GM21786 (cell line): ENCODE data around the gene SLC35F3.
"Not testable (repeated sequence)": the region's sequence is repeated elsewhere in the genome, so short reads cannot be mapped to it uniquely, and the experiment has no call there.

ENCODE experiments used
- ATAC-seq: cut with Tn5 transposase; IDR thresholded peaks from one replicate; pipeline ENCODE4 v1.9.1; 2021; ENCODE audit not compliant: unreplicated experiment

SLC35F3 gene

DNA sequence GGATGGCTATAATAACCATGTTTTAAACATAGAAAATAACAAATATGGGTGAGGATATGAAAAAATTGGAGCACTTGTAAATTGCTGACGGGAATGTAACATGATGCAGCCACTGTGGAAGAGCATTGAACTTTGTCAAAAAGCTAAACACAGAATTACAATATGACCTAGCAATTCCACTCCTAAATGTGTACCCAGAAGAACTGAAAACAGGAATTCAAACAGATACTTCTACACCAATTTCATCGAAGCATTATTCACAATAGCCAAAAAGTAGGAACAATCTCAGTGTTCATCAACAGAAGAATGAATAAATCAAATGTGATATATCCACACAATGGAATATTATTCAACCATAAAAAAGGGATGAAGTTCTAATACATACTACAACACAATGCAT, 436.1 kb downstream of the SLC35F3 start:
- ATAC-seq, result no peak

DNA sequence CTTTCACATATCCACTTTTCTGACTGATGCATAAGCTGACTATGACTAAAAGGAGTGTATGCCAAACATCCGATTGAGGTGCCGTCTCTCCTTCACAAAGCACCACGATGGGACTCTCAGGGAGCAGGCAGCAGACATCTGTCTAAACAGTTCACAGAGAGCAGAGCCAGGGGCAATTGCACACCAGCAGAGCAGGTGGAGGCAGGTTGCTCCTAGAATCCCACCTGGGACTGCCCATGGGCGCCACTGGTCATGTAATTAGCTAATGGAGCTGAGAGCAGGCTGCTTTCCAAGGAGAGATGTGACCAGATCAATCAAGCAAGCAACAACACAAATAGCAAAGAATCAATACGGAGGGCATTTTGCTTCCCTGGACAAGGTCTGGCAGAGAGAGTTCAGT, 438.3 kb downstream of the SLC35F3 start:
- no peak for ATAC-seq

DNA sequence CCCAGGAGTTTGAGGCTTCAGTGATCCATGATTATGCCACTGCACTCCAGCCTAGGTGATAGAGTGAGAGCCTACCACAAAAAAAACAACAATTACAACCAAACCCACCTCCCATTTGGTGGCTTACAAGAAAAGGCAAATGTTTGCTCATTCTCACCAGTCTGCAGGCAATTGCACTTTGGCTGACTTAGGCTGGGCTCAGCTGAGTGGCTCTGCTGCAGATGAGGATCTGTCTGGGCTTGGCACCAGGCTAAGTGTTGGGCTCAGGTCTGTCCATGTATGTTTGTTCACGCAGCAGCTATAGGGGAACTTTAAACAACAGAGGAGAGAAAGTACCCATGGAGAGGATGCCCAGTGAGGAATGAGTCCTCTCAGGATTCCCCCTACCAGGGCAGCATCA, 440.8 kb downstream of the SLC35F3 start:
- no peak for ATAC-seq

DNA sequence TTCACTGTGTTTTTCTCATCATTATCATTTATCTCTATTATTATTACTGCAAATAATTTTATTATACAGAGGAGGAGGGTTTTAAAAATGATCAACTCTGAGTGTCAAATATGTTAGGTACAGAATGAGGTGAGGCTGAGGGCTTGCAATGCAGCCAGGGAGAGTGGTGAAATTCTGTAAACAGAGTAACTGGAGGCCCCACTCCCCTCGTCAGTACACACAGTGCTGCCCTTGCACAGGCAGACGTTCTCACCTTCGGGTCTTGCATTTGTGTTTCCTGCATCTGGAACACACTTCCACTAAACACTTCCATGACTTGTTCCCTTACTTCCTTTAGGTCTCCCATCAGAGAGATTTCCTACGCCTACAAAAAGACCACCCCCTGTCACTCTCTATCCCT, 444.5 kb downstream of the SLC35F3 start:
- ATAC-seq, result no peak

DNA sequence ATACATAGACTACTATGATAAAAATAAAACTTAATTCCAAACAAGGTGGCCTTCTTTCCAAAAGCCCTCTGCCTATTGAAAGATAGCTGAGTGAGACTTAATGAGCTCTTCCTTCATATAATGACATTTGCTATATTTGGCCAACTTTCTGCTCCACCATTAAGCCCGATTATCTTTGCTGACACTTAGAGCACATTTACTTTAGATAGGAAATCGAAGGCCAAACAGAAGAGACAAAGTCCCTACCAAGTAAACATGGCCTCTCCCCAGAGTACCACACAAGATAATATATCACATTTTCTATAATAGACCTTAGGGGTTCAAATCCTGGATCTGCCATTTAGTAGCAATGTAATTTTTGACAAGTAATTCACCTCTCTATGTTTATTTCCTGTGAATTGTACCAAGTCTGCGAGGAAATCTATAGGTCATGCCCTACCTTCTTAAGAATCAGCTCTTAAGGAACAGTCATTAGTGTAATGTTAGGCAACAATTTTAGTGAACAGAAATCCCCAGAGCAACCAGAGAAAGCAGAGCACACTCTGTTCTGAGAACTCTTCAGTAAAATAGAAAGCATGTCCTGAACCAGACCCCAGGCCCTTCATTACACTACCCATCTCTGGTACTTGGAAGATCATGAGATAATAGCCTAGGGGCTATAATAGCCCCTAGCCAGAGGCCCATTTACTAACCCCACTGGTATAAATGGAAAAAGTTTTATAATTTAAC, 451.5 kb downstream of the SLC35F3 start:
- ATAC-seq, result no peak

DNA sequence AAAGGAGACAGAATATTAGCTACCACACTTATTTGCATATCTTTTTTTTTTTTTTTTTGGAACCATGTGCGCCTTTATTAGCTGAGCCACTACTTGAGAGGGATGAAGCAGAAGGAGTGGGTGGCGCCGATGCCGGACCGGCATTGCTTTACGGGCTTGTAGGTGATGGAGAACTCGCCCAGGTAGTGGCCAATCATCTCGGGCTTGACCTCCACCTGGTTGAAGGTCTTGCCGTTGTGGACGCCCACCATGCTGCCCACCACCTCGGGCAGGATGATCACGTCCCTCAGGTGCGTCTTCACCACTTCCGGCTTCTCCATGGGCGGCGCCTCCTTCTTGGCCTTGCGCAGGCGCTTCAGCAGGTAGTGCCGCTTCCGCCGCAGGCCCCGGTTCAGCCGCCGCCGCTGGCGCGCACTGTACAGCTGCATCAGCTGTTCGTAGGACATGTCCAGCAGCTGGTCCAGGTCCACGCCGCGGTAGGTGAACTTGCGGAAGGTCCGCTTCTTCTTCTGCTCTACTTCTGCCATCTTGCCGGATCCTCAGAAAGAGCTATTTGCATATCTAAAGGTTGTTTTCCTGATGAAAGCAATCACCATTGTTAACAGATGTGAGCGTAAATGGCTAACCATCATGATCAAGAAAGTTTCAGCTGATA, 452.3 kb downstream of the SLC35F3 start:
- ATAC-seq, result not testable (repeated sequence)

DNA sequence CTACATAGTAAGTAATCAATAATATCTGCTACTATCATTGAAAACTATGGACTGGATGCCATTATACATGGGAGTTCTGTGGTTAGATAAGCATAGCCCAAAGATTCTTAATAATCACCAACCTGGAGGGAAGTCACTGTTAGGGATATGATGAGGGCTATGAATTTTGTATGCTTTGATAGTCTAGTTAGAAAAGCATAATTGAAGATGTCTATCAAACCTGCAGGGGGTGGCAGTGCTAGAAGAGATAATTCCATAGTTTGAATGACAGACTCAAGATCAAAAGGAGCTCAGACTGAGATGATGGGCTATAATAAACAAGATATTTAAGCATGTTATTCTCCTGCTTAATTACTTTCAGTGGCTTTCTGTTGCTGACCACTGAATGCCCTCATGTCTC, 453.4 kb downstream of the SLC35F3 start:
- ATAC-seq, result no peak

DNA sequence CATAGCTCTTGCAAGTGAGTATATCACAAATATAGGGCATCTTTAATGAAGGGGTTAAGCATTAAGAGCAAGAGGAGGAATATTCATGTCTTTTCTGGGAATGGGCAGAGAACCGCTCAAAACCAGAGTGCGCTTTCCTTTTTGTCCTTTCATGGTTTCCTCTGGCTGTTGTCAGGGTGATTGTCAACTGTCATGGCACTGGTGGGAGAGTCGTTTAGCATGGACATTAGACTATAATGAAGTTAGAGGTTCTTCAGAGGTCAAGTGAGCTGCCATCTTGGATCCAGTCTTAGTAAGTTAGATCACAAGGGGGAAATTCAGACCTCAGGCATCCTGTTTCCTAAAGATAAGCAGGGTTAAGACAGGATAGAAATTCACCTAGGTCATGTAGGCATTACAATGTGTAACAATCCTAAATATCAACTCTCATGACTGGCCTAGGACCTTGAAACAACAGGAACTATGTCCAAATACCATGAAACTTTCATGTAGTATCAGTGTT, 456.7 kb downstream of the SLC35F3 start:
- no peak for ATAC-seq

DNA sequence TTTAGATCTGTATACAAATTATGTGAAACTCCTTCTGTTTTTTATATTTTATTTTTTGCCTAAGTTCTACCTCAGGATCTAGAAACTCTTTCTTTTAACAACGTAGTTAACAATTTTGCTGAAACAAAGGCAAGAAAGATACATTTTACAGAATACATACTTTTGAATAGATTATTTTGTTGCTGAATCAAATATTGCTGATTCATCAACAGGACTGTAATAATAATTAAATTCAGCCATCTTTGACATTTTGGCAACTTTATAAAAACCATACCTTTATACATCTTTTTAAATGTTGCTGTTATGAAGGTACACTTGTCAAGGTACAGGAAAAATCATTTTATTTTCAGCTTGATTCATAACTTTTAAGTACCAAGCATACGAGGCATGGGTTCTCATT, 458.1 kb downstream of the SLC35F3 start:
- ATAC-seq, result no peak

DNA sequence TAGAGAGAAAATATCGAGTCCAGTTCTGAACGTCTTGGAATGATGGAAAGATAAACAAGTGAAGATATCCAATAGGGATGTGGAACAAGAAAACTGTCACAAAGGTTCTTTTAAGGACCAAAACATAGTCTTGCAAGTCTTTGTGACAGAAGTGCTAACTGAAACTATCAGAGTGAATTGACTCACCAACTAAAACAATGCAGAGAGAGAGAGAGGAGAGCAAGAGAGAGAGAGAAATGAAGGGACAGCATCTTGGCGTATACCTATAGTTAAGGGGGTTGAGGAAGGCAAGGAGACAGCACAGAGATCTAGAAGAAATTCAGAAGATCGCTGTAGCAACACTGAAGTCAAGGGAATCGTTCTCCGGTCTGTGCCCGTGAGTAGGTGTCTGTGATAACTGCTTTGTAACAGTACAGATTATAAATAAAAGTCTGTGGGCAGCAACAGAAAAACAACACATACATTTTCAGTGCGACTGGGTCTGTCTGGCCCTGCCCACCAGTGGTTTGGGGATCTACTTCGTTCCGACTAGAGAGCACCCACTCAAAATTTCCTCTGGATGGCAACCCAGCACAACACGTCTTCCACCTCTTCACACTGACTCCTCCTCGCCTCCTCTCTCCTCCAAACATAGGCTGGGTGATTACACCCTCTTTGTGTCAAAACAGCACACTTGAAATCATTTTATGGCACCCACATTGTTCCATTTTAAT, 464.0 kb downstream of the SLC35F3 start:
- no peak for ATAC-seq

DNA sequence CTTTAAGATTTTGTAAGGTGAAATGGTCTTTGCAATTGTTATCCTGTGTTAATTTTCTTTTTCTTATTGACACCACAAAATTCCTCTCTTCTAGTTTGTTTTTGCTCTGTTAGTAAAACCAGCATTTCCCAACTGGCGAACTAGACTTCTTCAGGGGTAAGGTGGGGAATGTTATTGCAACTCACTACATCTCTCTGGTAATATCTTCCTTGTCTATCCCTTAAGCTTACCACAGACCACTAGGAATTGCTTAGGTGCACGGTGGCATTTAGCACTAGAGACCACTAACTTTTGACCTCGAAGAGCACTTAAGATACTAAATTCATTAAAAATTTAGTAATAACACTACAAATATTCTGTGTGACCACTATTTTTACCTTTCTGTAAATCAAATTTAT, 464.6 kb downstream of the SLC35F3 start:
- no peak for ATAC-seq

DNA sequence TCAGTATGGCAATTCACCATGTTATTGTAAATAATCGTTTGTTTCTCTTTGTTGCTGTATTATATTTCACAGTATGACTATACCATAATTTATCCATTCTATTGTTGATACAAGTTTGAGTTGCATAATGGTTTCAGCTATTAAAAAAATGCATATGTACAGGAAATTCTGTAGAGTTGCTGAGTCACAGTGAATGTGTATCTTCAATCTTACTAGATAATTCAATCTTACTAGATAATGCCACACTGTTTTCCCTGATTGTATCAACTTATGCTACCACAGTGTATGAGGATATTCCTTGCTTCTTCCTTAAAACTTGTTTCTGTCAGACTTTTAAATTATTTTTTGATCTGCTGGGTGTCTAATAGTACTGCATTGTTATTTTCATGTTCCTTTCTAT, 465.3 kb downstream of the SLC35F3 start:
- no peak for ATAC-seq

DNA sequence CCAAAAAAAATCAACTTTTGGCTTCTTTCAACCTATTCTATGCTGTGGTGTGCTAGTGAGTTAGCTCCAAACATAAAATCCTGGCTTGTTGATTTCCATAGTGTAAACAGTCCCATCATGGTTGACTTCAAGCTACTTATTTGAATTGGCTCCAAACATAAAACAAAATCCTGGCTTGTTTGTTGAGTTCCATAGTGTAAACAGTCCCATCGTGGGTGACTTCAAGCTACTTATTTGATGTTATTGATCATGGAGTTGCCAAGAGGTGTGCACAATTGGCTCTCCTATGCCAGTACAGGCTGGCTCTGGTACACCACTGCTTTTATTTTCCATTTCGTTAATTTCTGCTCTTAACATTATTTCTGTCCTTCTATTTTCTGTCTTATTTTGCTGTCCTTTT, 466.9 kb downstream of the SLC35F3 start:
- no peak for ATAC-seq

DNA sequence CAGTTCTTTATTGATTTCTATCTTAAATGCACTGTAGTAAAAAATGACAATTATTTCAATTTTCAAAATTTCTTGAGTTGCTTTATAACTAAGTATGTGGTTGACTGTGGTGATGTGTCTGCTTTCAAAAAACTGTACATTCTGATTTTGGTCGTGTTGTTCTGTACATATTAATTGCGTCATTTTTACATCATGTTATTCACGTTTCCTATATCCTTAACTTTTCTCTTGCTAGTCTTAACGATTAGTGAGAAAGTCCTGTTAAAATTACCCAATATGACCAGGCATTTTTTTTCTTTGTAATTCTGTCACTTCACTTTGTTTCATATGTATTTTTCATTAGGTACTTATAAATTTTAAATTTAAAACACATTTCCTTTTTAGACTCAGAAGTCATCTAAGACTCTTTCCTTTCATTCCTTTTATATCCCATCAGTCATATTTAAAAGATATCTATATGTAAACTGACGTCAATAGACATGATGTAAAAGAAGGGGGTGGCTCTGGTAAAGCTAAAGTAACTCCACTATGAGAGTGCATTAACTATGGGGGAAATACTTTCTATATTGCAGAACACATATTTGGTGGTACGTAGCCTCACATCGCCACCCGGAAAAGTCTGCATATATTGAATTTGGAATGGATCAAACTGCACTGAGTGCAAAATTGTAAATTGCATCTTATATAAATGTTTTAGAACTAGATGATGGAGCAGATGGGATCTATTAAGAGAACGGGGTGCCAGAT, 467.7 kb downstream of the SLC35F3 start:
- no peak for ATAC-seq

DNA sequence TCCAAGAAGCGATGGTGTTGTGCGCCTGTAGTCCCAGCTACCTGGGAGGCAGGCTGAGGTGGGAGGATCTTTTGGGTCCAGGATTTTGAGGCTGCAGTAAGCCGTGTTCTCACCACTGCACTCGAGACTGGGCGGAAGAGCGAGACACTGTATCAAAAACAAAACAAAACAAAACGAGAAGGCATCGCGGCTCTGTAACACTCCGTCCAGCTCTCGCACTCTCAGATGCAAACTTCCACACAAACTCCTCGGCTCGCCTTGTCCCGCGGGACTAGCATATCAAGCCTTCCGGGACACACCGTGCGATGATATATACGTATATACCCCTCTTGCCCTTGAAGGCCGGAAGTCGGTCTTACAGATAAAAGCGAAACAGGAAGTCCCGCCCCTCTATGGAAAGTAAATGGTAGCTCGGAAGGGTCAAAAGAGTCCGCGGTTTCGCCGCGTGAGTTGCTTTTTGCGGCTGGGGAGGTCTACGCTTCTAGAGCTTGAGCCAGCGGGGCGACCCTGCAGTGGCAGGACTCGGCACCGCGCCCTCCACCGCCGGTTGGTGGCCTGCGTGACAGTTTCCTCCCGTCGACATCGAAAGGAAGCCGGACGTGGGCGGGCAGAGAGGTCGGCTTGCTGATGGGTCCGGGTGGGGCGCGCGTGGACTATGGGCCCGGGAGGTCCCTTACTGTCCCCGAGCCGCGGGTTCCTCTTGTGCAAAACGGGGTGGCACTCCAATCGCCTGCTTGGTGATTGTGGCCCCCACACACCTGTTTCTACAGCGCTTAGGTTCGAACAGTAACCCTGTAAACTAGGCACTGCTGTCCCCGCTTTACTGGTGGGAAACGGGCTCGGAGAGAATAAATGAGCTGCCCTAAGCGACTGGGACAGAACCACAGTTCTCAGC, 468.8 kb downstream of the SLC35F3 start, which contains the start of gene COA6:
COA6 (plus strand) TSS at position 393 of the 895 bp plus-strand sequence; CDS start at position 404, 11 bp downstream.
- peak; percentile 92 for ATAC-seq

DNA sequence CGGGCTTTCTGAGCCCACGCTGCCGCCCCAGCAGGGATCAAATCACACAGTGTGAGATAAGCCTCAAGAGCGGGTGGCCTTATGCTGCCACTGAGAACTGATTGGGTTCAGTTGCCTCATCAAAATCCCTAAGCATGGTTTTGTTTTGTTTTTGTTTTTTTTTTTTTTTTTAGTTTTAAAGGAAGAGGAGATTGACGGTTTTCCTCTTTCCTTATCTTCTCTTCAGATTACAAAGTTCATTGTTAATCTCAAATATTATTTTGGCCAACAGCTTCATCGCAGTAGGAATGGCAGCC, 469.4 kb downstream of the SLC35F3 start:
- no peak for ATAC-seq
